Esophagus muscularis mucosa (tissue), 4 donors: ENCODE data around the gene PAK5.

Experiments
- EP300 ChIP-seq: sonication (generic); formaldehyde crosslinking; IDR thresholded peaks from one replicate; pipeline ENCODE4 v1.6.1; 2017; ENCODE audit warnings: antibody characterized with exemption
- POLR2A ChIP-seq: fragments of 450-650 bp; IDR thresholded peaks from one replicate; pipeline ENCODE4 v1.6.1; 2017; ENCODE audit warnings: antibody characterized with exemption, moderate library complexity, mild to moderate bottlenecking, low read depth
- POLR2AphosphoS5 ChIP-seq, 2 donors: sonication (generic); formaldehyde crosslinking; IDR thresholded peaks; one replicate each; pipeline ENCODE4 v1.6.1; 2017; ENCODE audit warnings: antibody characterized with exemption in 2 of 2
- TF ChIP-seq, protein P1 (sequence below), 3 experiments: fragments of 200-600 bp in 2 of 3; fragments of 450-650 bp in 1 of 3; sonication (generic) in 2 of 3; IDR thresholded peaks; one replicate each; pipeline ENCODE4 v1.5.1; 2017 to 2019; ENCODE audit warnings: antibody characterized with exemption in 3 of 3, mild to moderate bottlenecking in 2 of 3, moderate library complexity in 1 of 3

DNA sequence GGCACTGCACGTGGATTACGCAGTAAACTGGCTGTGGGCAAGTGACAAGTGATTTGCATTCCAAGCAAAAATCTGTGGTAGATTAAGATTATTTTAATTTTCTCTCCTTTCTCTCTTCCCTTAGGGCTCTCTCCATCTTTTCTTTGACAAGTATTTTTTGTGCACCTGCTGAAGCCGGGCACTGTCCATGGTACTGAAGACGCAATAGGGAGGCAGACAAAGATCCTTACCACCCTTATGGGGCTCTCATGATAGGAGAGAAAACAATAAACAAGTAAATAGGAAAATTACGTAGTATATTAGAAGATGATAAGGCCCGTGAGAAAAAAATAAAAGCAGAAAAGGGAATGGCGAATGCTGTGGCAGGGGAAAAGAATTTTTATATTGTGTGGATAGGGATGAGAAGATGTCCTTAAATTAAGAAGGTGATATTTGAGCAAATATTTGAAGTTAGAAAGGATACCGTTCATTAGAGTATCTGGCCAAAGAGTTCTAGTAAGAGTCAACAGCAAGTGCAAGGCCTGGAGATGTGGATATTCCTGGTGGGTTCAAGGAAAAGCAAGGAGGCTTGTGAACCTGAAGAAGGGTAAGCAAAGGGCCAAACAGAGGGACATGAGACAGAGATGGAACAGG is 178.5 kb downstream of the PAK5 start:
- TF ChIP-seq EP300: no peak
- TF ChIP-seq, protein P1, sequence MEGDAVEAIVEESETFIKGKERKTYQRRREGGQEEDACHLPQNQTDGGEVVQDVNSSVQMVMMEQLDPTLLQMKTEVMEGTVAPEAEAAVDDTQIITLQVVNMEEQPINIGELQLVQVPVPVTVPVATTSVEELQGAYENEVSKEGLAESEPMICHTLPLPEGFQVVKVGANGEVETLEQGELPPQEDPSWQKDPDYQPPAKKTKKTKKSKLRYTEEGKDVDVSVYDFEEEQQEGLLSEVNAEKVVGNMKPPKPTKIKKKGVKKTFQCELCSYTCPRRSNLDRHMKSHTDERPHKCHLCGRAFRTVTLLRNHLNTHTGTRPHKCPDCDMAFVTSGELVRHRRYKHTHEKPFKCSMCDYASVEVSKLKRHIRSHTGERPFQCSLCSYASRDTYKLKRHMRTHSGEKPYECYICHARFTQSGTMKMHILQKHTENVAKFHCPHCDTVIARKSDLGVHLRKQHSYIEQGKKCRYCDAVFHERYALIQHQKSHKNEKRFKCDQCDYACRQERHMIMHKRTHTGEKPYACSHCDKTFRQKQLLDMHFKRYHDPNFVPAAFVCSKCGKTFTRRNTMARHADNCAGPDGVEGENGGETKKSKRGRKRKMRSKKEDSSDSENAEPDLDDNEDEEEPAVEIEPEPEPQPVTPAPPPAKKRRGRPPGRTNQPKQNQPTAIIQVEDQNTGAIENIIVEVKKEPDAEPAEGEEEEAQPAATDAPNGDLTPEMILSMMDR (IDR thresholded peaks at IDR 0.05): no peak
- TF ChIP-seq POLR2AphosphoS5 (IDR thresholded peaks at IDR 0.05): no peak
- TF ChIP-seq POLR2A: no peak
